ENCODE data around the gene CTNND2. TPM values are rescaled to one million over a fixed set of nuclear protein-coding genes. Genes with fewer than 3 reads are reported as not detected.

CTNND2 gene
- total RNA-seq, 4 donors from 2014 or later: 0.18 to 14.9 (median 0.47) TPM; not detected in 1

DNA sequence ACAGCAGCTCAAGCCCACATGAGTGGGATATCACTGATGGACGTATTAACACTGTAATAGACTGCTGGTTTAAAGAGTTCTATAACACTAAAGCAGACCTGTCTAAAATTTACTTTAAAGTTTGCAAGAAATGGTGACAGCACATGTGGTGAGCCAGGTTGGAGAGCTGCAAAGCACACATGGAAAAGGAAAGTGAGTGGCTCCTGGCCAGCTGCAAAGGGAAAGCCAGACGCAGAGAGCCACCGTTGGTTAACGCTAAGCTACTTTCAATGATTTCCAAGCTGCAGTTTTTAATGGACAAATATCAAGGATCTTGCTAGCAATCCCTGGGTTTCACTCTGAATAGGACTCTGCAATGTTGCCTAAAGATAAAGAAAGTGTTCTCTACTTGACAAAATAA, 89.9 kb downstream of the CTNND2 start:
- no peak for DNase-seq
- H3K4me3 ChIP-seq: no peak overlapping the region

GRCh38 chr5:11809407-11809806, 94.8 kb downstream of the CTNND2 start:
- H3K4me1 ChIP-seq: no peaks in the 10 kb centered on the region
- TF ChIP-seq POLR2A (IDR thresholded peaks at IDR 0.05): no peak
- TF ChIP-seq, protein P1, sequence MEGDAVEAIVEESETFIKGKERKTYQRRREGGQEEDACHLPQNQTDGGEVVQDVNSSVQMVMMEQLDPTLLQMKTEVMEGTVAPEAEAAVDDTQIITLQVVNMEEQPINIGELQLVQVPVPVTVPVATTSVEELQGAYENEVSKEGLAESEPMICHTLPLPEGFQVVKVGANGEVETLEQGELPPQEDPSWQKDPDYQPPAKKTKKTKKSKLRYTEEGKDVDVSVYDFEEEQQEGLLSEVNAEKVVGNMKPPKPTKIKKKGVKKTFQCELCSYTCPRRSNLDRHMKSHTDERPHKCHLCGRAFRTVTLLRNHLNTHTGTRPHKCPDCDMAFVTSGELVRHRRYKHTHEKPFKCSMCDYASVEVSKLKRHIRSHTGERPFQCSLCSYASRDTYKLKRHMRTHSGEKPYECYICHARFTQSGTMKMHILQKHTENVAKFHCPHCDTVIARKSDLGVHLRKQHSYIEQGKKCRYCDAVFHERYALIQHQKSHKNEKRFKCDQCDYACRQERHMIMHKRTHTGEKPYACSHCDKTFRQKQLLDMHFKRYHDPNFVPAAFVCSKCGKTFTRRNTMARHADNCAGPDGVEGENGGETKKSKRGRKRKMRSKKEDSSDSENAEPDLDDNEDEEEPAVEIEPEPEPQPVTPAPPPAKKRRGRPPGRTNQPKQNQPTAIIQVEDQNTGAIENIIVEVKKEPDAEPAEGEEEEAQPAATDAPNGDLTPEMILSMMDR (IDR thresholded peaks at IDR 0.05): no peak
- no peaks in the 10 kb centered on the region for H3K36me3 ChIP-seq
- no peaks in the 10 kb centered on the region for H3K27me3 ChIP-seq
- no peak overlapping the region for H3K27ac ChIP-seq
- no peak for DNase-seq
- no peaks in the 10 kb centered on the region for H3K9me3 ChIP-seq
- no peak overlapping the region for H3K4me3 ChIP-seq

More for the DNA sequence above, 89.9 kb downstream of the CTNND2 start:
- no peak for TF ChIP-seq POLR2A (IDR thresholded peaks at IDR 0.05)
- TF ChIP-seq, protein P1 (IDR thresholded peaks at IDR 0.05): no peak
- Histone ChIP-seq H3K9me3 (no peaks in the 10 kb centered on the region), H3K27ac (no peak overlapping the region), H3K4me1 (no peaks in the 10 kb centered on the region), H3K36me3 (no peaks in the 10 kb centered on the region), H3K27me3 (no peaks in the 10 kb centered on the region)

DNA sequence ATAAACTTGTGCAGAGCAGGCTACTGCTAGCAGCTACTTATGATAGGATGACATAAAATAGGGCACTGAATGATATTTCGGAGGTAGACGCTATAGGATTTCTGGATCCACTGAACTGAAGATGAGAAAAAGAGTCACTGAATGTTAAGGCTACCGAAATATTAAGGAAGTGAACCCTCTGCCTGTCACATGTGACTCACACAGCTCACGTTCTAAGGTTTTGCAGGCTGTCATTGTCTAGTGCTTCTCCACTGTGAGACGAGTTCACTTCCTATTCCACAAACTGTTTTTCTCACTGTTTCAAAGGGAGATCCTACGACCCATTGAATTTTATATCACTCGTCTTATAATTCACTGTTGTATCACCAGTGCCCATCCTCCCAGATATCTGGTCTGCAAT, 100.8 kb downstream of the CTNND2 start:
- Histone ChIP-seq H3K4me3 (no peak overlapping the region), H3K9me3 (no peaks in the 10 kb centered on the region), H3K27ac (no peak overlapping the region), H3K27me3 (no peaks in the 10 kb centered on the region), H3K4me1 (no peaks in the 10 kb centered on the region), H3K36me3 (no peaks in the 10 kb centered on the region)
- no peak for DNase-seq
- no peak for TF ChIP-seq POLR2A (IDR thresholded peaks at IDR 0.05)
- TF ChIP-seq, protein P1 (IDR thresholded peaks at IDR 0.05): no peak

- no peaks in the 10 kb centered on the region for H3K9me3 ChIP-seq
- H3K4me1 ChIP-seq: no peaks in the 10 kb centered on the region
- no peak for TF ChIP-seq POLR2A (IDR thresholded peaks at IDR 0.05)
- TF ChIP-seq, protein P1 (IDR thresholded peaks at IDR 0.05): no peak
- H3K4me3 ChIP-seq: no peak overlapping the region
- no peak for DNase-seq
- H3K27ac ChIP-seq: no peak overlapping the region
- no peaks in the 10 kb centered on the region for H3K36me3 ChIP-seq
- no peaks in the 10 kb centered on the region for H3K27me3 ChIP-seq
Observed at GRCh38 chr5:11801061-11801460, 103.2 kb downstream of the CTNND2 start.

DNA sequence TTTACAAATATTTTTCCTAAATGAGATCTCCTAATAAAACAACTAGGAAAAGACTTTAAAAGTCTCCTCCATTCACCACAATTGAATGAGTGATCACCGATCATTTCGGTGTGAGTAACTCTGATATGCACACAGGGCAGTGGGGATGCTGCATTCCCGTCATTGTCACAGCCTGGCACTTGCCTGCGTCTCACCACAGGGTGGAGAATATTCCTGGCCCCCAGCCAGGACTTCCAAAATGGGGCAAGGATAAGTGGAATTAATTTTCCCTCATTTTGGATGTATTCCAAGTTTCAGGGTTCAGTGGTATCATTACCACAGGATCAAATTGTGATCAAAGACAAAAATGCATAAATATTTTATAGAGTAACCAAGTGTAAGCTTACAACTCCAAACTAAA, 107.1 kb downstream of the CTNND2 start:
- Histone ChIP-seq H3K4me3 (no peak overlapping the region), H3K9me3 (no peaks in the 10 kb centered on the region), H3K27ac (no peak overlapping the region), H3K4me1 (no peaks in the 10 kb centered on the region), H3K36me3 (no peaks in the 10 kb centered on the region), H3K27me3 (no peaks in the 10 kb centered on the region)
- DNase-seq: no peak
- TF ChIP-seq, protein P1 (IDR thresholded peaks at IDR 0.05): no peak
- no peak for TF ChIP-seq POLR2A (IDR thresholded peaks at IDR 0.05)

- DNase-seq: no peak
- H3K27ac ChIP-seq: no peak overlapping the region
- no peaks in the 10 kb centered on the region for H3K9me3 ChIP-seq
- TF ChIP-seq, protein P1 (IDR thresholded peaks at IDR 0.05): no peak
- no peak for TF ChIP-seq POLR2A (IDR thresholded peaks at IDR 0.05)
- no peaks in the 10 kb centered on the region for H3K4me1 ChIP-seq
- no peak overlapping the region for H3K4me3 ChIP-seq
- no peaks in the 10 kb centered on the region for H3K36me3 ChIP-seq
- H3K27me3 ChIP-seq: no peaks in the 10 kb centered on the region
Observed at GRCh38 chr5:11793396-11793795, 110.8 kb downstream of the CTNND2 start.

Measured in Peyer's patch (tissue), 4 donors.